Glutamatergic neuron (in vitro differentiated cells): ENCODE measurements around the gene CYP4F2. TPM values are rescaled to one million over a fixed set of nuclear protein-coding genes. Genes with fewer than 3 reads are reported as not detected.
A peak's percentile ranks its signal among the peaks of the same experiment; 100 is the strongest.
"Not testable (repeated sequence)": the region's sequence is repeated elsewhere in the genome, so short reads cannot be mapped to it uniquely, and the experiment has no call there.

Experiments
- DNase-seq: peaks from one replicate; pipeline ENCODE4 v3.0.0; 2022
- H3K27ac Mint-ChIP-seq: one replicate; pipeline ENCODE4 v1.8.0; 2020; ENCODE audit warnings: mild to moderate bottlenecking, mixed read lengths, inconsistent platforms; ENCODE audit not compliant: unreplicated experiment
- H3K27me3 Mint-ChIP-seq: one replicate; pipeline ENCODE4 v1.8.0; 2020; ENCODE audit warnings: mild to moderate bottlenecking, moderate library complexity, mixed read lengths, inconsistent platforms; ENCODE audit not compliant: unreplicated experiment
- H3K36me3 Mint-ChIP-seq: one replicate; pipeline ENCODE4 v1.8.0; 2020; ENCODE audit warnings: mild to moderate bottlenecking, mixed read lengths, inconsistent platforms; ENCODE audit not compliant: unreplicated experiment
- H3K4me1 Mint-ChIP-seq: one replicate; pipeline ENCODE4 v1.8.0; 2020; ENCODE audit warnings: mild to moderate bottlenecking, low read depth, mixed read lengths, inconsistent platforms; ENCODE audit not compliant: unreplicated experiment
- H3K4me3 Mint-ChIP-seq: one replicate; pipeline ENCODE4 v1.8.0; 2020; ENCODE audit warnings: mild to moderate bottlenecking, mixed read lengths, inconsistent platforms; ENCODE audit not compliant: unreplicated experiment
- H3K9me3 Mint-ChIP-seq: one replicate; pipeline ENCODE4 v1.8.0; 2020; ENCODE audit warnings: mild to moderate bottlenecking, moderate library complexity, mixed read lengths, inconsistent platforms; ENCODE audit not compliant: unreplicated experiment
- CTCF ChIP-seq: fragments of 200-600 bp; sonication (generic); IDR thresholded peaks from one replicate; pipeline ENCODE4 v1.5.0; 2021; ENCODE audit not compliant: partially characterized antibody, unreplicated experiment
- total RNA-seq: library from RNA; stranded (reverse); fragmentation: NEBNext Ultra II Directional; extraction: Animal tissue kit (Norgen Biotek cat#: 25700); gene quantifications from one replicate; pipeline ENCODE4 v1.2.1, GENCODE V29; 2021; ENCODE audit not compliant: unreplicated experiment

The CYP4F2 gene
- total RNA-seq, 1 donor from 2014 or later, result not detected

GRCh38 chr19:15885919-15886318 lies 12.0 kb downstream of the CYP4F2 start:
- Mint-ChIP-seq H3K4me1 (no peaks in the 10 kb centered on the region), H3K36me3 (no peaks in the 10 kb centered on the region), H3K27me3 (no peaks in the 10 kb centered on the region), H3K9me3 (peaks cover 4% of the 10 kb centered on the region), H3K27ac (no peak overlapping the region), H3K4me3 (no peak overlapping the region)
- DNase-seq, result no peak
- TF ChIP-seq CTCF, result no peak

GRCh38 chr19:15885167-15885566 lies 12.7 kb downstream of the CYP4F2 start:
- Mint-ChIP-seq H3K4me1 (no peaks in the 10 kb centered on the region), H3K9me3 (peaks cover 4% of the 10 kb centered on the region)

GRCh38 chr19:15883329-15883728 lies 14.5 kb downstream of the CYP4F2 start:
- not testable (repeated sequence) for H3K4me3 Mint-ChIP-seq, H3K27me3 Mint-ChIP-seq, H3K36me3 Mint-ChIP-seq, H3K27ac Mint-ChIP-seq, DNase-seq, H3K9me3 Mint-ChIP-seq, H3K4me1 Mint-ChIP-seq

More at GRCh38 chr19:15885167-15885566, 12.7 kb downstream of the CYP4F2 start:
- no peak overlapping the region for H3K27ac Mint-ChIP-seq
- TF ChIP-seq CTCF, result no peak
- no peak for DNase-seq
- H3K27me3 Mint-ChIP-seq, result no peaks in the 10 kb centered on the region
- H3K36me3 Mint-ChIP-seq, result no peaks in the 10 kb centered on the region
- H3K4me3 Mint-ChIP-seq, result no peak overlapping the region

GRCh38 chr19:15874821-15875474 lies 22.9 kb downstream of the CYP4F2 start:
- H3K27me3 Mint-ChIP-seq, result peaks cover 1% of the 10 kb centered on the region
- no peak overlapping the region for H3K27ac Mint-ChIP-seq
- DNase-seq, result no peak
- no peaks in the 10 kb centered on the region for H3K9me3 Mint-ChIP-seq
- no peak overlapping the region for H3K4me3 Mint-ChIP-seq
- TF ChIP-seq CTCF, result no peak
- no peaks in the 10 kb centered on the region for H3K4me1 Mint-ChIP-seq
- peaks cover 3% of the 10 kb centered on the region for H3K36me3 Mint-ChIP-seq

GRCh38 chr19:15873771-15874170 lies 24.1 kb downstream of the CYP4F2 start:
- not testable (repeated sequence) for H3K4me3 Mint-ChIP-seq, H3K4me1 Mint-ChIP-seq, DNase-seq, H3K36me3 Mint-ChIP-seq, H3K27me3 Mint-ChIP-seq, H3K9me3 Mint-ChIP-seq, H3K27ac Mint-ChIP-seq

GRCh38 chr19:15871570-15871969 lies 26.3 kb downstream of the CYP4F2 start:
- peaks cover 2% of the 10 kb centered on the region for H3K4me1 Mint-ChIP-seq
- peaks cover 3% of the 10 kb centered on the region for H3K9me3 Mint-ChIP-seq

More at GRCh38 chr19:15871570-15871969, 26.3 kb downstream of the CYP4F2 start:
- DNase-seq, result peak; percentile 16
- H3K27ac Mint-ChIP-seq, result no peak overlapping the region
- no peaks in the 10 kb centered on the region for H3K36me3 Mint-ChIP-seq
- TF ChIP-seq CTCF, result no peak
- H3K4me3 Mint-ChIP-seq, result no peak overlapping the region
- H3K27me3 Mint-ChIP-seq, result peaks cover 5% of the 10 kb centered on the region
